GM21528 (cell line): ENCODE data around the gene VSIG8.

Experiments used
- ATAC-seq: cut with Tn5 transposase; IDR thresholded peaks from one replicate; pipeline ENCODE4 v1.9.1; 2021; ENCODE audit warnings: mild to moderate bottlenecking, moderate library complexity; ENCODE audit not compliant: unreplicated experiment, low FRiP score

Gene VSIG8

DNA sequence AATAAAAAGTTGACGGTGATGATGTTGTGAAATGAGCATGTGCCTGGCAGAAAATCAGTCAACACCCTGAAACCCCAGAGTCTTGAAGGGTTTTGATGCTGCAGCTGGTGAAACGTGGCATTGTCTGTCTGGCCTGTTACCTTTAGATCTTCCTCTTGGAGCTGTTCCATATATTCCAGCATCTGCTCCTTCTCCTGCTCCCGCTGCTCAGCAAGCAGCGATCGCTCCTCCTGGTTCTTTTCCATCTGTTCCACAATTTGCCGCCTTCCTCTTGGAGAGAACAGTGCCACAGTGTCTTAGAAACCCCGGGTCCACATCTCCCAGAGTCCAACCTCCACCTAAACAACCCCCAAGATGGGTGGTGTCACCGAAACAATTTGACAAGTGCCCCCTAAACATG is 21.8 kb upstream of the VSIG8 start:
- no peak for ATAC-seq

DNA sequence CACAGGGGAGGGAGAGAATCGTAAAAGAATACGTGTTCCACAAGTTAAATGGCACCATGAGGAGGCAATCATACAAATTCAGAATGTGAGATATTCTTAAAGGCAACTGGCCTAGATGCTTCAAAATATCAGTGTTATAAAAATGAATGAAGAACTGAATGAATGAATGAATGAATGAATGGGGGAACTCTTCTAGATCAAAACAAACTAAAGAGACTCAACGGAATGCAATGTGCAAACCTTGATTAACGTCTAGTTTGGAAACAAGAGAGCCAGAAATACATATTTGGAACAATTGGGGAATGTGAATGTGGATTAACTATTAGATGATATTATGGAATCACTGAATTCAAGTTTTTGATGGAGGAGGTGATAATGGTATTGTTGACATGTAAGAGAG is 20.7 kb upstream of the VSIG8 start:
- no peak for ATAC-seq

DNA sequence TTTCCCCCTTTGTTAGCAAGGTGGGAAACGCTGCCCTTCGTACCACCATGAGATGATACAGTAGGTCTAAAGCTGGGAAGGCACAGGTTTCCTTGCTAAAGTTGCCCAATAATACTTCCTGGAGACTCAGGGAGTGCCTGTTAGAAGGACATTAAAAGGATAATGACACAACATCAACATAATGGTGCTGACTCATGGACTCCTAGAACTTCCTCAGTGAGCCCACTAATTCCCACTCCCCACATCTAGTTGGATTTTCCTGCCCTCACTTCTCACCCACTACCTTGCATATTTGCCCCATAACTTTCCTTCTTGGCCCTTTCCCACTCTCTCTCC is 20.0 kb upstream of the VSIG8 start:
- no peak for ATAC-seq

DNA sequence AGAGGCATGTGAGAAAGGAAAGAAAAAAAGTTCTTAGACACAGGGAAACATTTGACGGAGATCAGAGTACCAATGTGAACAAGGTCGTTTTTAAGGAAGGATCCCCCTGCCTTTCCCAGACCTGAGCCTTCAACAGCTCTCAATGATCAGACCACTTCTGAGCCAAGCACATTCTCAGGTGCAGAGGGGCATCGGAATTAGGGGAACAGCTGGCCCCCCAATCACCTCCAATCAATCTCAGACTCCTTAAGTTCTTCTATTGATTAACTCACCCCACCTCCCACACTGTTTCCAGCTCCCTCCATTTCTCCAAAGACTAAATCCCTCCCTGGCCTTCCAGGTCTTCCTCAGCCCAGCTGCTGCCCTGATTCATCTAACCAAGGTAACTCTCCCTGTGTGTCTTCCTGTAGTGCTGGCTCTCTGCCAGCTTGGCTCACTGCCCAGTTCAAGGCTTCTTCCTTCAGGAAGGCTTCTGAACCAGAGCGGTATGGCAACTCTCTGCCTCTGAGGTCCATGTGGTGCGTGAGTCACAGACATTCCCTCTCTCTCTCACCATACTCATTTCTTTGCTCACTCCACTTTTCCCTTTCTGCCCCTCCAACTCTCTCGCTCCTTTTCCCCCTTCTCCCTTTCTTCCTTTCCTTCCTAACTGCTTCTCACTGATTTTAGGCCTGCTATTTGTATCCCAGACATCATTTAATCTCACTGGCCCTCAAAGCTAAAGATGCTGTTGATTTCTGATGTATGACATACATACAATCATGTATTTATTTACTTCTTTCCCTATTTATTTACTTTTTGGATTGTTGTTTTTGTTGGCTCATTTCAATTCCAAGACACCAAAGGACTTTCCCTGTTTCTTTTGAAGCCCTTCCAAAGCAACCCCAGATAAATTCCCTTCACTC is 19.4 kb upstream of the VSIG8 start:
- ATAC-seq = no peak

DNA sequence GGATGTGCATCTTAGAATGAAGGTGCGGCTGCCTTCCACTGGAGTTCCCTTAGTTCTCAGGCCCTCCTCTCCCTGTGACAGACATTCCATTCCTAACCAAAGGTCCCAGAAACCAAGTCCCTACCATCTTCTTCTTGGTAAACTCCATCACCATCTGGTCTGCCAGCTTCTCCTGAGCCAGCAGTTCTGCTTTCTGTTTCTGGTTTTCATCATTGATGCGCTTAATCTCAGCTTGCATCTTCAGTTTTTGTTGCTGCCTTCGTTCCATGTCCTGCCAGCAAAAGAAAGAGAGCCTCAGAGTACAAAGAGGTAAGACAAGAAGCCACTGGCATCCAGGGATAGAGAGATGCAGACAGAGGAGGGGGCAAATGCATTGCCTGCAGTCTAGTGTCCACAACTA is 18.0 kb upstream of the VSIG8 start:
- no peak for ATAC-seq

DNA sequence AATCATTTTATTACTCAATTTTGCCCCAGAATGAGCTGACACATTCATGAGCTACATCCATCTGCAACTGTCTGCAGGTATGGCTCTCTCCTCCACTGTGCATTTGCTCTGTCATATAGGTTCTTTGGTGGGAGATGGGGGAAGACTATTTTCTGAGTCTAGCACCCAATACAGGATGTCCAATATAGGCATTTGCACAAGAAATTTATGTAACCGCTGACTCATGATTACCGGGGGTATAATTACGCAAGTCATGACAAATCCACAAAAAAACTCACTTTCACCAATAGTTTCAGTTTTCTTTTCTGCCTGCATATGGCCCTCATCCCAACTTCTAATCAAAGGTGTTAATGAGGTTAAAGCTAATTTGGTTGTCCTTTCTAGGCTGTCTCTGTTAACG is 17.5 kb upstream of the VSIG8 start:
- ATAC-seq = no peak

DNA sequence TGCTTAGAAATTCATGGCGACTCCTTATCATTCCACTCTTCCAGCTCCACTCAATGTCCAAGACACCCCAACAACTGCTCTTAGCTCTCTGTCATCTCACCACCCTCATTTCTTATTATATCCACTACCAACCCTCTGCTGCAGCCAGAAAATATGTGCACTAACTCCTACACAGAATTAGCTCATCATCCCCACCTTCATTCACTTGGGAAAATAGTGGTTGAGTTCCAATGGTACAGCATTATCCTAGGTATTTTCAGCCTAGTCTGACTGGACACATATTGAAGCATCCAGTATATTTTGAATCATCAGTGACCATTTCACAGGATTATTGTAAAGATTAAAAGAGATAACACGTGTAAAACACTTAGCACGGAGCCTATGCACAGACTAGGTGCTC is 16.7 kb upstream of the VSIG8 start:
- ATAC-seq = no peak

DNA sequence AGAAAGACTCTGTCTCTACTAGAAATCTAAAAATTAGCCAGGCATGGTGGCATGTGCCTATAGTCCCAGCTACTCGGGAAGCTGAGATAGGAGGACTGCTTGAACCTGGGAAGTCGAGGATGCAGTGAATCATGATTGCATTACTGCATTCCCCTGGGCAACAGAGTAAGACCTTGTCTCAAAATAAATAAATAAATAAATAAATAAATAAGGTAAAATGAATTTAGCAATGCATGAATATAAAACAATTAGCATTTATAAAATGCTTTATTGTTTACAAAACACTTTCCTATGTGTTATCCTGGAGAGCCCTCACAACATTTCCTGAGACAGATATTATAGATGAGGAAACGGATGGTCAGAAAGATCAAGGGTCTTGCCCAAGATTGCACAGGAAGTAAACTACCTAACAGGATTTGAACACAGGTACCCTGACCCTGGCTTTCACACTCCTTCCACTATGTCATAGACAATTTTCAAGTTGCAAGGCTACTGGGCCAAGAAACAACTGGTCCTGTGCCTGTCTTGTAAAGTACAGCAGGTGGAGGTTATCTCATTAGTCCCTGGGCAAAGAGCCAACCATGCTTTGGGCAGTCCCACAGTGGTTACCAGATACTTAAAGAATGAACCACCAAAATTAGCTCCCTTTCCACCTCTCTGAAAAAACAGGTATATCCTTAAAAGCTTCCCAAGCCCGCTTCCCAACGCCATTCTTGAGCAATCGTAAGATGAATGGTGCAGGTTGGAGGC is 15.4 kb upstream of the VSIG8 start:
- ATAC-seq = no peak

DNA sequence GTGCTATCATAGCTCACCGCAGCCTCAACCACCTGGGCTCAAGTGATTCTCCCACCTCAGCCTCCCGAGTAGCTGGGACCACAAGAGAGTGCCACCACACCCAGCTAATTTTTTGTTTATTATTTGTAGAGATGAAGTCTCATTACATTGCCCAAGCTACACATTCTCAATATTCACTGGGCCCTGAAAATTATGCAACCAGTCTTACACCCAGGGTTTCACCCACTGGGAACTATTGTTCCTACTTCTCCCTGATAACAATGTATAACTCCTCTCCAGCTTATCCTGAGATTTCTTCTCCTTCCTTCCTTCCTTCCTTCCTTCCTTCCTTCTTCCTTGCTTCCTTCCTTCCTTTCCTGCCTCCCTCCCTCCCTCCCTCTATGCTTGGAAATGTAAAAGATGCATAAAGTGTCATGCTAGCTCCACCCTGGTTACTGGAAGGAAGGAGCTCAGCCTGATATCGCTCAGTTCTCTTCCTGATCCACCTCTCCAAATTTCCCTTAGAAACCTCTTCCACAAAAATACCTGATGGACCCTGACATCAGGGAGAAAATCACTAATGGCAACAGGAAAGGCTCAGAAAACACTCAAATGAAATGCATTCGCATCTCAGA is 11.2 kb upstream of the VSIG8 start:
- ATAC-seq = no peak

DNA sequence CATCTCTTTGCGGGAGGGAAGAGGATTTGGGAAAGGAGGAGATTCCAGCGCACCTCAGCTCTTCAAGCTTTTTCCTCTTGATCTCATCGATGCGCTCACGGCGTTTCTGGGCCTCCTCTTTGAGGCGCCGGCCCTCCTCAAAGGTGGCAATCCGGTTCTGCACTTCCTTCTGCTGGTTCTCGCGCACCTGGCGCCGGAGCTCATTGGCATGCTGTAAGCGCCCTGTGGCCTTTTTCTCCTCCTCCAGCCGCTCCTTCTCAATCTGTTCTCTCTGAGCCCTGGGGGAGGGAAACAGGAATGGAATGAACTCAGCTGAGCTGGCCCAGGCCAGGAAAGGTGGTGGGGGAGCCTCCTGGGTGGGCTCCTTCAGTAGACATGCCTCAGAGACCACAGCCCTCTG is 10.4 kb upstream of the VSIG8 start:
- ATAC-seq = no peak

DNA sequence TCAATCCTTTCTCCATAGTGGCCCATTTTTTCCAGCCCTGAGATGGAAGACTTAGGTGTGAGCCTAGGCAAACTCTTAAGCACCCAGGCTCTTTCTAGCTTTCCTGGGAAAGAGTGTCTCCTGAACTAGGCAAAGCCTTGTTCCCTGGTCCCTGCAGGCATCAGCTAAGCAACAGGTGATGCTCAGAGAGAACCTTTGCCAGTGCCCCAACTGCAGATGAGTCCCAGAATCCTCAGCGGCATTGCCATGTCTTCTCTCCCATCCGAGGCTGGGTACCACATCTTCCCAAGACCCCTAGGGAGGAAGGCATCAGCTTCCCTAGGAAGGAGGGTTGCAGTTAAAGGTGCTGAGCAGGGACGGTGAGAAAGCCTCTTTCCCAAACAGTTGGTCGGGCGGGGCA is 8.2 kb upstream of the VSIG8 start:
- ATAC-seq = no peak

DNA sequence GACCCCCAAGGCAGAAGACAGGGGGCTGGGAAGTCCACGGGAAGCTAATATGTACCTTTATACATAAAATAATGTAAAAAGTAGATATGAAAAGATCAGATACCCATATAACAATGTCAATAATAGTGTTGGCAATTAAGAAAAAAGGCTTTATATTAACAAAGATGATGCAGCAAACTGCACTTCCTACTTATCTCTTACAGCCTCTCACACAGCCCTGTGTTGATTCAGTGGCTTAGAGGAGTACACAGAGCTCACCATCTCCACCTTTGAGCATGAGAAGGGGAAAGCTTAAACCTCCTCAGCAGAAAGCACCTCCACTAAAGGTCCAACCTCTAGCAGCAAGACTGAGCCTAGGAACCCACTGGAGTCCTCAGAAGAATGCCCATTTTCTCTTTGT is 7.2 kb upstream of the VSIG8 start:
- no peak for ATAC-seq

DNA sequence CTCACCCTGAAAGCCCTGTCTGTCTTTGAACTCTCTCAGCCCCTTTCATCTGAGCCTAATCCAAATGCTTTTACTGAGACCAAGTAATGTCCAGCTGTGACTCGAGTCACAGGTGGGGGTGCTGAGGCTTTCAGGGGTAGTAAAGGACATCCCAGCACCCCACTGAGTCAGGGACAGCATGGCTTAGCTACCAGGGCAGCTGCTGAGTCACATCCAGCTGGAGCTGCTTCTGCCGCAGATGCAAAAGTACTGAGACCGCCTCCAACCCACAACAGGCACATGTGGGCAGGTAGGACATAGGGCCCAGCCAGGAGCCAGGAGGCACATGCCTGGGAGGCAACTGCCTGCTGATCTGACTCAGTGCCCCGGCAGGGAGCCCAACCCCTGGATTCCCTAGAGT is 6.7 kb upstream of the VSIG8 start:
- no peak for ATAC-seq

DNA sequence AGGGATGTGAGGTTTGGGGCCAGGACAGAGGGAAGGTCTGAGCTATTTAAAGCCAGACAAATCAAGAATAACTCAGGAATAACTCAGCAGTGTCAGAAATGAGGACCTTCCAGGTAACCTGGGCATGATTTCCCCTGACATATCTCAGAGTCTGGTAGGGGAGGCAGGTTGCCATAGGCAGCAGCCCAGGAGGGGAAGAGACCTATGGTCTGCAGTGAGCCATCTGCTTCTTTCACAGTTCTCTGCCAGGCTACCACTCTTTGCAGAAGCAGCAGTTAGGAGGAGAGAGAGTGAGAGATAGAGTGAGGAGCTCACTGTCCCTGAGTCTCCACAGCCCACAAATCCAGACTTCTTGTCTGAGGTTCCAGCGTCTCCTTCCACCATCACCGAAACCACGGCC is 6.3 kb upstream of the VSIG8 start:
- ATAC-seq = no peak

DNA sequence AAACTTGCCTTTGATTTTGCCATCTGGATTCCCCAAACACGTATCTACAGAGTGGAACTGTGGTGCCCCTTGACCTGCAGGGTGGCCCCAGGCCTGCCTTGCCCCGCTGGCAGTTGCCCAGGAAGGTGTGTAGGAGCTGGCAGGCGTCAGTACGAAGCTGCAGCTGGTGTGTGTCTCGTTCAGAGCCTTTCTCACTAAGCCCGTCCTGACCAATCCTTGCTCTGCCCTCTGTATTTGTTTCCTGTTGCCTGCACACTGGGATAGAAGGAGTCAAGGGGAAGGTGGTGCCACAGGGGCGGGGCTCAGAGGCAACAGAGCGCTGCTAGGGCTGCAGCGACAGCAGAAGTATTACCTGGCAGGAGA is 5.2 kb upstream of the VSIG8 start:
- ATAC-seq = no peak

DNA sequence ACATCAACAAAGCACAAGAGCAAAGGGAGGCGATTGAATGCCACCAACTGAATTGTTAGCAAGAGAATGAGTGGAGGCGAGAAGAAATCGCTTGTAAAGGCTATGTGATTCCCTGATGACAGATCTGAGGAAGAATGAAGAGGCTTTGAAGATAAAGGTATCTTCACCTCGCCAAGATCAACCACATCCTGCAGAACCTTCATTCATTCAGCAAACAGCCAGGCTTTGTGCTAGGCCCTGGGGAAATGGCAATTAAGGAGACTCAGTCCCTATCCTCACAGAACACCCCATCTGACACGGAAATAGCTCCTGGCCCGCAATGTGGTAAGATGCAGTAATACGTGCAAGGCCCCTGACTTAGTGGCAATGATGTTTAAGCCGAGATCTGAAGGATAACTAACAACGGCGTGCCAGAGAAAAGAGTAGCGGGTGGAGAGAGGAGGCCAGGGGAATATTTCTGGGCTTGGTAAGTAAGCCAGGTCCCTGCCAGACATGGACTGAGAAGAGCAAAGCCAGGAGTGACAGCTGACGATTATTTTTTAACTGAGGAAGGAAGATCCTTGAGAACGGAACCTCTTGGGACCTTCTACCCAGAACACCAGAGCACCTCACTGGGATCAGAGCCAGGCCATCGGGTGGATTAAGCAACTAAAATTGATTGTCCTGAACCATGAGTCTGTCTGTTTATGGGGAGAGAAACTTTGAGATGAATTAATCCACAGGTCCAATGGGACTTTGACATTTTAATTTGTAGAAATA is 4.6 kb upstream of the VSIG8 start:
- no peak for ATAC-seq

DNA sequence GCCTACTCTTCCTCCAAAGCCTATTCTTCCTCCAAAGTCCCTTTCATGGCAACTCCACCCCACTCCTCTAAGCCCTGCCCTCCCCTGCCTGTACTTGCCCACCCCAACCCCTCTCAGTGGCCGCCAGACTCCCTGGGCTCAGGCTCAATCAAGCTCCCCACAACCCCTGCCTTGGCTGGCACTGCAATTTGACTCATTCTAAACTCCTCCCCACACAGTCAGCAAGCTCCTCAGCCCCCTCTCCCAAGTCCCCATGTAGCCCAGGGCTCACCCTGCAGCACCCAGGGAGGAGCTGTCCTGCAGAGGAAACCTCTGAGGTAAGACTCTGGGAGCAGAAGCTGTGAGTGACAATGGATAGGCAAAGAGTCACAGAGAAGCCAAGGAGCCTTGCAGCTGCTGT is 3.6 kb upstream of the VSIG8 start:
- ATAC-seq = no peak

DNA sequence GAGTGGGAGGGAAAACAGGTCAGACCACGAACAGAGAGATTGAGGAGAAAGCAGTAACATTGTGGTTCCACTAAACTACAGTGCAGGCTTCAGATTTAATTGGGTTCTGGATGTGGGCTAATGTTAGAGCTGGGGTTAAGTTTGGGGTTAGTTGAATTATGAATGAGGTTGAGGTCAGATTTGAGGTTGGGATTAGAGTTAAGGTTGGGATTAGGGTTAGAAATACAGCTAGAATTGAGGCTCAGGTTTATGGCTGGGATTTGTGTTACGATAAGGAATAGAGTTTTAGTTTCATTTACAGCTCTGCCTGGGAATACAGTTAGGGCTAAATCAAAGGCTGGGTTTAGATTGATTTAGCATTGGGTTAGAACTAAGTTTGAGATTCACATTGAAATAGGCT is 1.8 kb upstream of the VSIG8 start:
- ATAC-seq = no peak

DNA sequence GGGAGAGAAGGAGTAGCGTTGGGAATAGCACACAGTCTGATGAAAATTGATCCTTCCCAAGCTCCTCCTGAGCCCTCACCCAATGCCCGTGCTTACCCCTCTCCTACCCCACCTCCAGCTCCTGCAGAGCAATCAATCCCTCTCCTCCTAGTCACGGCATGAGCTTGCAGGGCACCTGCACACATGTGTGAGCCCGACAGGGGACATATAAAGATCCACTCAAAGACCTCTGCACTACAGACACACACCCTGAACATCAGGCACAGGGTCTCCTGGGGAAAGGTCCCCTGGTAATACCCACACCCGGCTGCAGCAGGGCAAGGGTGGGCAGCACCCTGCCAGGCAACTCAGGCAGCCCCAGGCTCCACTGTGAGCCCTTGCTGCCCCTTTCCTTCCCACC is 426 bp downstream of the VSIG8 start:
- ATAC-seq = no peak

DNA sequence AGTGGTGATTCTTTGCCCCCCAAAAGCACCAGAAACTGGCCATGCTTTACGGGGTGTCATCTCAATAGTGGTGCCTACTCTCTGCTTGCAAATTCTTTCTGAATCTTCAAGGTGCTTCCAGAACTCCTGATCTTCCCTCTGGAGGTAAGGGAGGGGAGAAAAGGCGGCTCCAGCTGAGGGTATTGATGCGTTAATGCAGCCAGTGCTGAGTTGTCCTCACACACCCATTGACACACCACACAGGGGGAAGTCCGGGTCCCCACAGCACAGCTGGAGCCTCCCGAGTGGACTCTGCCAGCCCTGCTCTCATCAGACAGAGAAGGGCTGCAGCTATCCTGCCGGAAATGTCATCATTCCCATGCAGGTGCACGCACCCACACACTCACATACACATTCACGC is 1.2 kb downstream of the VSIG8 start:
- ATAC-seq = no peak

DNA sequence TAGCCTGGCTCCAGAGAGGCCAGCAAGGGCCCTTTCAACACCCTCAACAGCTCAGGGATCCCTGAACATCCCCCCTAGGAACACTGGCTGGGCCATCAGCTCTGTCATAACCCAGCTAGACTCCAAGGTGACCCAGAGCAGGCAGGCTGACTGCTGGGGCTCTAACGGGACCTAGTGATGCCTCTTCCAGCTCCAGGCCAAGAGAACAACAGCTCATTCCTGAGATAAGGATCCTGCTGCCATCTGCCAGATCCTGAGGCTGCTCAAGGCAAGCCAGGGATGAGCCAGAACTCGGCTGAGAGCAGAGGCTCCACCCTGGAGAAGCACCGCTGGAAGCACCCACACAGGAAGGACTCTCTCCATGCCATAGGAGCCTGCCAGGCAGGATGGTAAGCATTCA is 2.0 kb downstream of the VSIG8 start:
- ATAC-seq = no peak
